CD4-positive, alpha-beta T cell treated with Interleukin-12 subunit alpha and Interleukin-12 subunit beta, for 1 hour (primary cell): Measurements from ENCODE around the gene KLHL30.

Experiments
- DNase-seq: peaks from one replicate; pipeline ENCODE4 v3.0.0-alpha.2; 2020

Gene KLHL30

DNA sequence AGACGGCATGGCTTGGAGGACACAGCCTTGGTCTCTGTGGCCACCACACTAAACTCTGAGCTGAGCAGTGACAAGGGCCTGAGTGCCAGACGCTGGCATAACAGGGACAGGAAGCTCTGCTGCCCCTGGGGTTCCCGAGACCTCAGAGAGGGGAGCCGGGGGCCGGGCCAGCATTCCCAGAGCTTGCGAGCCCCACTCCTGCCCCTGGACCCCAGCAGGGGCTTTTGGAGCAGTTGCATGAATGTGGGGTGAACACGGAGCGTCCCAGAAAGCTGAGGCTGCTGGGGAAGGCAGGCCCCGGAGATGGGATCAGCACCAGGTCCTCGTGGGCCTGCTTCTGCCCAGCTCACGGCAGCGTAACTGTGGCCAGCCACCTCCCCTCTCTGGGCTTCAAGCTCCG is 12.7 kb downstream of the KLHL30 start:
- no peak for DNase-seq

DNA sequence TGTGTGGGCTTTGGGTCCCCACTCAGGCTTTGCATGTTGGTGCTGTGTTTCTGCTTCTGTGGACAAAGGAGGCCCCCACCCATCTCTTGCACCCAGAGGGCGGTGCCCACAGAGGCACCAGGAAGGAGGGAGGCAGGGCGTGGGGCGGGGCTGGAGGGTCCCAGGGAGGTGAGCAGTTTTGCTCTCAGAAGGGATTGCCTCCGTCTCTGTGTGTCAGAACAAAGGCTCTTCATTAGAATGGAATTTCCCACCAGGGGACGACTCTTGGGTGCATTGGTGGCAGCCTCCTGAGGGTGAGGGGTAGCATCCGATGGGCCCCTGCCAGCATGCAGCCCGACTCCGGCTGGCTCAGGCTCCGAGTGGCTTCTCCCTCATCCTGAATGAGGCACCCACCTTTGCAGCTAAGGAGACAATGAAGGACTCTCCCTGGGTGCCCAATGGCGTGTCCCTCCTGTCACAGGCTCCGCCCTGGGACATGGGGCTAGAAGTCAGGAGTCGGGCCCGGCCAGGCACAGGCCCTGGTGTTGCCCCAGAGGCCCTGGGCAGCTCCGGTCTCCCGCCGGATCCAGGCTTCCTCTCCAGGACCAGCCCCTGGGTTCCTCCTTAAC is 13.3 kb downstream of the KLHL30 start:
- no peak for DNase-seq

DNA sequence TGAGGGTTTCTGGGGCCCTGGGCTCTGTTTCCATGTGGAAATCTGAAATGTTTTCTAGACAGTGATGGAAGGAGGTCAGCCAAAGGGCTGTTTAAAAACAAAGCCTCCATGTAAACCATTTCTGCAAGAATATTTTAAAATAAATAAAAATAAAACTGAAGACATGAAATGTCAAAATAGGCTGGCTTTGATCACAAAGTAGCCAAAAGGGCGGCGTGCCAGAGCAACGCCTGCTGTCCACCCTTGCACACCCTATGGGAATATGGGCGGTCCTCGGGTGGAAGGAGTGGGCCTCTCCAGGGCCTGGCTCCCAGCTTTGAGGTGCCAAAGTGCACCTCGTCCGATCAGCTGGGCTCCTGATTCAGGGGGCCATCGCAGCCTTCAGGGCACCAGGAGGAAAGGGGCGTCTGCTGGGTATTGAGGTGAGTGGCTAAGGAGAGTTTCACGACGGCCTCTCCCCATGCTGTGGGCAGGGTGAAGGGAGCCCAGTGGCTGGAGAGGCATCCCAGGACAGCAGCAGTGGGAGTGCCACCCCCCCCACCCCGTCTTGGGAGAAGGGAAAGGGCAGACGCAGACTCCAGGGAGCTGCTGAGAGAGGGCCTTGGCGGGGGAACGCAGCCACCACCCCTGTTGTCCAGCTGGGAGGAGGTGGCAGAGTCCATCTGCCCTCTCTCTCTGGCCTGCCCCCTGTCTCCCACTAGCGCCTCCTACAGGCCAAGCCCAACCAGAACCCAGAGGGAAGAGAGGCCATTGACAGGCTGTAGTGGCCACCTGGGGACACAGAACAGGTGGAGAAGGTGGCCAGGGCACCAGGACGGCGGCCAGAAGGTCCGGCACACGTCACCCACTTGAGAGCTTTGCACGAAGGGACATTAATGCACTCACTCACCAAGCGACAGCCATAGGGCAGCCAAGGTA is 14.6 kb downstream of the KLHL30 start:
- no peak for DNase-seq

DNA sequence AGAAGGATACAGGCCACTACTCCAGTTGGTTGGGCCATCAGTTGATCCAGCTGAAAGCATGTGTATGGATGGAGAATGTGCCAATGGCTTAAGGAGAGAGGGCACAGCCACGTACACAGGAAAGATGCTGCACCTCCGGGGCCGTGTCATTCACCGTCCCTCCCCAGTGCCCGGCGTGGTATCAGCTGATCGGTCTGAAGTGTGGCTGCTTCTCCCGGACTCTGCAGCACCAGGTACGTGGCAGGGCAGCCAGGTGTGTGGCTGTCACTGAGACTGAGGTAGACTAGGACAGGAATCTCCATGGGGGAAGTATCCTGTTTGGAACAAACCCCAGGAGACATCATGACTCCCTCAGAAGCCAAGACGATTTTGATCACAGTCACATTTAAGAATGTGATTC is 16.1 kb downstream of the KLHL30 start:
- DNase-seq = no peak

DNA sequence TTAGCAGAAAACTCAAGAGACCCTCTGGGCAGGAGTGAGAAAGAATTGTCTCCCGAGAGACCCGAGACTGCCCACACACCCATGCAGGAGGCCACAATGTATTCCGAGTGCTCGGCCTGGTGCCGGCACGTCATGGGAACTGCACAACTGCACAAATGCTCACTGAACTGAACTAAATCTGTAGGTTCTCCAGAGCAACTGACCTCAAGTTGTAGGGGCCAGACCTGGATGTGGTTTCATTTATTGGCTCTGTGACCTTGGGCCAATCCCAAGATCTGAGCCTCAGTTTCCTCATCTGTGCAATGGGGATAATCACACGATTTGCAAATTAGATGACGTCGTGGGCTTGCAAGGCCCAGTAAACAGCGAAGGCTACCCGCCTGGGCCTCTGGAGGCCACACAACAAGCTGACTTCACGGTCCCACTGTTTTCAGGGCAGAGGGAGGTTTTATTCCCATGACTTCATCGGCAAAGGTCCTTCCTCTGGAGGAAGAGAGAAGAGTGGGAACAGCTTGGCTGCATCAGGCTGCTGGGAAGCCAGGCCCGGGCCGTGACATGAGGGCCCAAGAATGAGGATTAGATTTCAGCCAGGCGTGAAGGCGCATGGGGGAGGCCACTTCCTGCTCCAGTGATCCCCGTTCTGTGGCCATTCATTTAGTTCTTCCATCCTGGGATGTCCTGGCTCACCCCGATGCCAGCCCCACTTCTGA is 16.7 kb downstream of the KLHL30 start:
- DNase-seq = no peak

DNA sequence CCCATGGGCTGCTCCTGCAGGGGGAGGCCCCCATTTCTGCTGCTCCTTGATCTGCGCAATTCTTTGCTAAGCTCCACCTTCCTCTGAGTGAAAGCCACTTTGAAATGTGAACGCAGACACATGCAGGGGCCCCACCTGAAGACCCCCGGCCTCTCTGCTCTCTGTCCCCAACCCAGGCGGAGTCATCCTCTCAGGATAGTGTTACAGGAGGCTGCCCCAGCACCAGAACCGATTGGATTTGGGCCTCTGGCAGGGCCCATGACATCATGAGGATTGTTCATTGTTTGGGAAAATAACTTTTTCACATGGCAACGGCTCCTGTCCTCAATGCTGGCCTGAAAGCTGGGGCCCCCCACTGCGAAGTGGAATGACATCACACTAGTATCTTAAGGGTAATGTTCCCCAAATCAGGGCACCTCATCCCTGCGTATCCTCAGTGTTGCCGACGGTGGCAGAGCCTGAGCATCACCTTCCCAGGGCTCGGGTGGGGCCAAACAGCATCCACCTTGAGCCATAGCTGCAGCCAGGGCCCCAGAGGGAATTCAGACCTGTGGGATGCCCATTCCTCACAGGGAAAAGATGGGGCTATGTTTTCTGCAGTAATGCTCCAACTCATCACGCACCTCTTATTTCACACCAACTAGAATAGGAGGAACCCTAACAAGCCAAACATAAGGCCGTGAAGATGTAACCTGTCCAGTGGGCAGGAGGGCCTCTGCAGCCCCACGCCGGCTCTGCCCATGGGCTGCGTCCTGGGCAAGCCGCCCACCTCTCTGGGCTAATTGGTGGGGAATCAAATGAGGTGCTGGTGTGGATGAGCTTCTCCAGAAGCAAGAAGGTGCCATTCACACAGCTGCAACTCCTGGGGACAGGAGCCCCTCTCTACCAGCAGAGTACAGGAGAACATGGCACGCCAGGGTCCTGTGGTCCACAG is 17.6 kb downstream of the KLHL30 start:
- DNase-seq = no peak

DNA sequence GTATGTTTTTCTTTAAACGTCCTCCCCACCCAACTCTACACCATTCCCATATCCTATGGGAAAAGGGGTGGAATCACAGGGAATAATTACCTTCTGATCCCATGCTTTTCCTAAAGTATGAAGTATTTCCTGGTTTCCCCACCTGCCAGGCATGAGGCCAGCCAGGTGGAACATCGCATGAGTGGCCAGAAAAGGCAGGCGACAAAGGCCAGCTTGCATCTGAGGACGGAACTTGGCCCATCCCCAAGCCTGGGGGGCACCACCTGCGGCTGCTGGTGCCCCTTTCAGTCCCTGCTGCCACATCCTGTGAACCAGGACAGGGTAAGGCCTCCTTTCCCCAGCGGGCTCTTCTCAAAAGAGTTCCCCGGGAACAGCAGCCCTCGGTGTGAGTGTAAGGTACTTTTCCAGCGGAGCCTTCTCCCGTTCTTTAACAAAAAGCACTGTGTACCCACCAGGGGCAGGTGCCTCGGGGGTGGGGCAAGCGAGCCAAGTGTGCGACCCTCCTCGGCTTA is 19.1 kb downstream of the KLHL30 start:
- no peak for DNase-seq

DNA sequence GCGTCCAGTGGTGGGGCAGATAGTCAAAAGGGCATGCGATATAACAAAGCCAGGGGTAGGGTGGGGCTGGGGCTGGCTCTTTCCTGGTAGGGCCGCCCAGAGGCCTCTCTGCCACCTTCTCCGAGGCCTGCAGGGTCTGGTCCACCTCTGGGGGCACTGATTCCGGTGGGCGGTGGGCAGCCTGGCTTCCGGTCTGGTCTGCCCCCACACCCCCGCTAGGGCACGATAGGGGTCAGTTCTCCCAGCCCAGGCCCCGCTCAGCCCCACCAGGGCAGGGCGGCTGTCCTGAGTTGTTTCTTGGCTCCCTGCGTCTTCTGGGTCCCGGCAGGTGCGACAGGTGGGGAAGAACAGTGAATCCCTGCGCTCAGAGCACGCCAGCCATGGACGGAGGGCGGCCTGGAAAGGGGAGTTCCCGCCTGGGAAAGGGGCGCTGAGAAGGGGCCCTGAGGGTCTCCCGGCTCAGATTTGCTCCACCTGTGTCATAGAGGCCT is 19.6 kb downstream of the KLHL30 start:
- DNase-seq = no peak

DNA sequence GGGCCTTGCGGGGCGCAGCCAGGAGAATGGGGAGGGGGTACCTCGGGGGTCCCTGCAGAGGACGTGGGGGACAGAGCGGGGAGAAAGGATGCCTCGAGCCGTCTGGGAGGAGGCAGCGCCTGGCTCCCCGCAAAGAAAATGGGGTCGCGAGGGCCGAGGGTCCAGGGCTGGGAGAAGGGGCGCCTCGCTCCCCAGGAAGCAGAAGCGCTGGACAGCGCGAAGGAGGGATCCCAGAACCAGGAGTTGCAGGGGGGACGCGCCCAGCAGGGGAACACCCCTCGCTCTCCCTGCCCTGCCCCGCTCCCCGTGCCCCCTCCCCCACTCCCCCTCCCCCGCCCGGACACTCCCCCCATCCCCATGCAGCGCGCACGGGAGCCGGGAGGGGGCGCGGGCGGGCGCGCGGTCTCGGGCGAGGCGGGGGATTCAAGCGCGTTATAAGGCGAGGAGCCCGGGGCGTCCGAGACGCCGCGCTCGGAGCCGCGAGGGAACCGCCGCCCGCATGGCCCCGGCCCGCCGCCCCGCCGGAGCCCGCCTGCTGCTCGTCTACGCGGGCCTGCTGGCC is 20.1 kb downstream of the KLHL30 start, which contains the start of gene ERFE:
Gene ERFE, plus strand, starts transcription at position 462 of the 562 bp plus-strand sequence. Its CDS starts 38 bp downstream, at position 500.
- DNase-seq = peak; percentile 43

DNA sequence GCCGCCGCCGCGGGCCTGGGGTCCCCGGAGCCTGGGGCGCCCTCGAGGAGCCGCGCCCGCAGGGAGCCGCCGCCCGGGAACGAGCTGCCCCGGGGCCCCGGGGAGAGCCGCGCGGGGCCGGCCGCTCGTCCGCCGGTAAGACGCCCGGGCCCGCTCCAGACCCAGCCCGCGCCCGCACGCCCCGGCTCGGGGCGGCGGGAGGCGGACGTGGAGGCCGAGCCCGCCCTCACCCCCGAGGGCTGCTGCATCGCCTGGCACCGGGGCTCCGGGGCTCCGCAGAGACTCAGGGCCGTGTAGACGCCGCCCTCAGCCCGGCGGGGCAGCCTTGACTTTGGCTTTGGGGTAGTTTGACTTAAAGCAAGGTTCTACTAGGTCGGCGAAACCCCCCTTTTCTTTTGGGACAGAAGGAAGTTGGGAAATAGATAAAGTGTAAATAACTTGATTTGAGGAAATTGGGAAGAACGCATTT is 20.6 kb downstream of the KLHL30 start:
- no peak for DNase-seq

DNA sequence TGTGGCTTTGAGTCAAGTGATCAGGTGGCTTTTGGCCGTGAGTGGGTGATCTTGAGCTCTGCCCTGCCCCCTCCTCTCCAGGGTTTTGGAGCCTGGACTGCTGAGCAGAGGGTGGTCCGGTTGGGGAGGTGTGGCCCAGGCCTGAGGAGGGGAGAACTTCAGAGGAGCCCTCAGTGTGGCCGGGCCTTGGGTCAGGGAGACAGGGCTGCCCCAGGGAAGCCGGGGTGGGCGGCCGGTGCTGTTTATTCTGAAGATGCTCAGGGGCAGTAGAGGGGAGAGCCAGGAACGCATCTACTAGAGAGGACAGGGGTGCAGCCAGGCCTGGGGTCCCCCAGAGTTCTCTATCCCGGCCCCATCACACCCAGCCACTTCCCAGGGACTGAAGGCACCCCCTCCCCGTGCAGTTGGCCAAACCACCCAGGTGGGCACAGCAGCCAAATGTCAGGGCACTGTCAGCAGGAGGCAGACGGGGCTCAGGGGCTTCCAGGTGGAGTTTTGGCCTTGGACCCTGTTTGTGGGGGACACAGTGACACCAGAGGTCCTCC is 21.3 kb downstream of the KLHL30 start:
- DNase-seq = no peak

DNA sequence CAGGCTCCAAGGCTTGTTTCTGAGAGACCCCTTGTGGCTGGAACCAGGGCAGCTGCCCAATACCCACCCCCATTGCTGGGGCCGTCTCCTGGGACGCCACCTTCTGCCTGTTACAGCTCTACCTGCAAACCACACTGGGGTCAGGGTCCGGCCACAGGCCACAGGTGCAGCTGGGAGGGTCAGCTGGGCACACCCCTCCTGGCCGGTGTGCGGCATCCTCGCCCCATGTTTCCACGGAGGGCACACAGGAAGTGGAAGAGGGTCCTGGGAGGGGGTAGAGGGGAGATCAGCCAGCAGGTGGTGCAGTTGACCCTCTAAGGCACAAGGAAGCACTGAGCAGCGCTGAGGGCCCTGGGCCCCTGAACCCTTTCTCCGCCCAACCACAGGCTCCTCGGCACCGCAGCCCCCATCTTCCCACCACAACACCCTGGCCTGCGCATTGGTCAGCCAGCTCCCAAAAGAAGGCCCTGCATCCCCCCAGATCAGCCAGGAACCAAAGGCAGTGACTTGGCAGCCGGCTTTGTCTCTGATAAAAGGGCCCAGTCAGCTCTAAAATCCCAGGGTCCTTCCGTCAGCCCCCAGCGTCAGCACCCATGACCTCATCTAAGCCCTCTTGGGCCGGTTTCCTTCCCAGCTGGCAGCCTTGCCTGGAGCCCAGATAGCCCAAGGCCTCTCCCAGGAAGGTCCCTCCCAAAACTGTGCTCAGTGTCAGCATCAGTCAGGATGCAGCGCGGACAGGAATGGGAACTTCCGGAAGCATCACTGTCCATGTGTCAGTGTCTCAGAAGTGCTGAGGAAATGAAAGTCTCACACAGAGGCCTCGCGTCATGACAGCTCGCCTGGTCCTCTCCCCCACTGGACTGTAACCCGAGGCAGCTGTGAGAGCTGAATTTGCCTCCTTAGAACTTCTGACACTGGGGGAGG is 22.0 kb downstream of the KLHL30 start:
- DNase-seq = no peak

DNA sequence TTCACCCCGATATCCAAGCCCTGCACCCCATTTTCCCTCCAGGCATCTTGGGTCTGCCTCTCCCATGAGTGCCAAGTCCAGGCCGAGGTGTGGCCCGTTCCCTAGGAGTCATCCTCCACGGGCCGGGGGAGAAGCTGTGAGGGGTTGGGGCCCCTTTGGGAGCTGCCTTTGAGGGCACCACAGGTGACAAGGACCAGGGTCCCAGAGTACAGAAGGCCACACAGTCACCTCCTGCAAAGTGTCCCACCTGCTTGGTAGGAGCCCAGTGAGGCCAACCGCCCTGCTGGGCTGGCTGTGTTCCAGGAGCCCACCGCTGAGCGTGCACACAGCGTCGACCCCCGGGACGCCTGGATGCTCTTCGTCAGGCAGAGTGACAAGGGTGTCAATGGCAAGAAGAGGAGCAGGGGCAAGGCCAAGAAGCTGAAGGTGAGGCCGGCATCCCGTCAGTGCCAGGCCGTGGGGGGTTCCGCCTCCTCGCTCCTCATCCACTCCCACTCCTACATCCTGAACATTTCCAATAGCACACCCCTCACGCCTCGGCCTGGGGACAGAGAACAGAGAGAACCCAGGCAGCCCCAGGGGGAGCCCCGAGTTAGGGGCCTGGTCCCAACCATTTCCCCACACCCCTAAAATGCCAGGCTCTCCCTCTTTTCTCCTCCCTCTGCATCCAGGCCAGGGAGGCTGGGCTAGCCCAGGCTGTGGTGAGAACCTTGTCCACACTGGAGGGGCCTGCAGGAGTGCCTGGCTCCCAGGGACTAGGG is 23.0 kb downstream of the KLHL30 start:
- DNase-seq = no peak

DNA sequence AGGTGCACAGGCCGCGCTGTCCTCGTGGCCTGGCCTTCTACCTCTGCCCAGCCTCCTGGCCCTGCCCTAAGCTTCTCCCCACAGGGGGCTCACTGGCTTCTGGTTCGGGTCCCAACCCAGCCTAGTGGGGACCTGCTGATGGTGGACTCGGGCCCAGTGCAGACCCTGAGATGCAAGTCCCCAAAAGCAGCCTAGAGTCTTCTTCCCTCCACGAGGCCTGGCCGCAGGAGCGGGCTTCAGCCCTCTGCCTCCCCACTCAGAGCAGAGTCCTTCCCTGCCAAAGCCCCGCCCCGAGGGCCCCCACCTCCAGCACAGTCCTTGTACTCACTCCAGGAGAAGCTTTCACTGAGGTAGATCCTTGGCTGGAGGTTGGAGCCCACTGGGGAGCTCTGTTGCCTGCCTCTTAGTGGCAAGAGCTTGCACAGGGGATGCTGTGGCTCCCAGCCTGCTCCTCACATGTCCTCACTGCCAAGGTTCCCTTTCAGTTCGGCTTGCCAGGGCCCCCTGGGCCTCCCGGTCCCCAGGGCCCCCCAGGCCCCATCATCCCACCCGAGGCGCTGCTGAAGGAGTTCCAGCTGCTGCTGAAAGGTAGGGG is 23.9 kb downstream of the KLHL30 start:
- DNase-seq = no peak

DNA sequence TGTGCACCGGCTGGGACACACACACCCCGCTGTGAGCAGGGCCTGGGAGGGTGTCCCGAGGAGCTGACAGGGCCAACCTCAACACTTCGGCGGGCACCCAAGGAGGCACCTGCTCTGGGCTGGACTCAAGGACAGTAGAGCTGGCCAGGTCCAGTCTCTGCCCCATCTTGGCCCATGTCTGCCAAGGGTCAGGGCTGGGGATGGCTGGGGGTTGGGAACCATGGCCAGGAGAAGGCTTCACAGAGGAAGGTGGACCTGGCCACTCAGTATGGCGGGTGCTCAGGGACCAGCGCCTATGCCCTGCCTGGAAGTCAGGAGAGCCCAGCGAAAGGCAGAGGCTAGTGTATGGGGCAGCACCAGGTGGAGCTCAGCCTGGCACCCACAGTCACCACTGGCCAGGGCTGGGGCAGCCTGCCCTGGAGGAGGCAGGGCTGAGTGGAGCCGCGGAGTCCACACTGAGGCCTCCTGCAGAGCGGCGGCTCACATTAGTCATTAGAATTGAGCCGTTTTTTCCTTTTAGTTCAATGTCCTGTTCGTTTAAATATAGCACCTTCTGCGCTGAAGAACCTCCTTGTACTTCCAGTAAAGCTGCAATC is 24.5 kb downstream of the KLHL30 start:
- DNase-seq = no peak

DNA sequence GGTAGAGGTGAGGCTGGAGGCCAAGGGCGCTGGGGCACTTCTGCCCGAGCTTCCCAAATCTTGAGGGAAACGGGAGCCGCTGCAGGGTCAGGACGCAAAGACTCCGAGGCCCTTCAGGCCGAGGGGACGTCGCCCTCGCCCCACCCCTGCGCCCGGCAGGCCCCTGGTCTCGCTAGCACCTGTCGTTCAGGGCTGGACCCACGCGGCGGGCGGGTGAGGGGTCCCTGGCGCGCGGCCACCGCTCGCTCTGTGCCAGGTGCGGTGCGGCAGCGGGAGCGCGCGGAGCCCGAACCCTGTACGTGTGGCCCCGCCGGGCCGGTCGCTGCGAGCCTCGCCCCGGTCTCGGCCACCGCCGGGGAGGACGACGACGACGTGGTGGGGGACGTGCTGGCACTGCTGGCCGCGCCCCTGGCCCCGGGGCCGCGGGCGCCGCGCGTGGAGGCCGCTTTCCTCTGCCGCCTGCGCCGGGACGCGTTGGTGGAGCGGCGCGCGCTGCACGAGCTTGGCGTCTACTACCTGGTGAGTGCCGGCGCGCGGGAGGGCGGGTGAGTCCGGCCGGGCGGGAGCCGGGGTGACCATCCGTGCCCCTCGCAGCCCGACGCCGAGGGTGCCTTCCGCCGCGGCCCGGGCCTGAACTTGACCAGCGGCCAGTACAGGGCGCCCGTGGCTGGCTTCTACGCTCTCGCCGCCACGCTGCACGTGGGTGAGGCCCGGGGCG is 25.2 kb downstream of the KLHL30 start:
- DNase-seq = no peak

DNA sequence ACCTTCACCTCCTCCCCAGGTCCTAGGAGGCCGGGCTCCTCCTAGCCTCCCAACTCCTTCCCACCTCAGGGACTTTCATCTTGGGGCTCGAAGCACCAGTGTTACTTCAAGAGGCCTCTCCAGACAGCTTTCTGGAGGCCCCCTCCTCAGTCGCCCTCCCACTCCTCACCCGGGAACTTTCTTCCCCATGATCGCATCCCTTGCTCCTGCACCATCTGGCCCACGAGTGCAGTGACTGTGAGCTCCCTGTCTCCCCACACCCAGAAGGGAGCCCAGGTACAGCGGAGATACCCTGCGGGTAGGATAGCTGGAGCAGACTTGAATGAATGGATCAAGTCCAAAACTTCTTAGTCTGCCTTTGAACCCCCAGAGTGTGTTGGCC is 26.4 kb downstream of the KLHL30 start:
- no peak for DNase-seq
